ENCODE results near the gene CHST8. TPM values are rescaled to one million over a fixed set of nuclear protein-coding genes. Genes with fewer than 3 reads are reported as not detected.

The CHST8 gene
- total and polyA plus RNA-seq, 2 of the 13 experiments (the other 11 are each of a cell fraction or from before 2014, with no cell fraction given), result not detected

DNA sequence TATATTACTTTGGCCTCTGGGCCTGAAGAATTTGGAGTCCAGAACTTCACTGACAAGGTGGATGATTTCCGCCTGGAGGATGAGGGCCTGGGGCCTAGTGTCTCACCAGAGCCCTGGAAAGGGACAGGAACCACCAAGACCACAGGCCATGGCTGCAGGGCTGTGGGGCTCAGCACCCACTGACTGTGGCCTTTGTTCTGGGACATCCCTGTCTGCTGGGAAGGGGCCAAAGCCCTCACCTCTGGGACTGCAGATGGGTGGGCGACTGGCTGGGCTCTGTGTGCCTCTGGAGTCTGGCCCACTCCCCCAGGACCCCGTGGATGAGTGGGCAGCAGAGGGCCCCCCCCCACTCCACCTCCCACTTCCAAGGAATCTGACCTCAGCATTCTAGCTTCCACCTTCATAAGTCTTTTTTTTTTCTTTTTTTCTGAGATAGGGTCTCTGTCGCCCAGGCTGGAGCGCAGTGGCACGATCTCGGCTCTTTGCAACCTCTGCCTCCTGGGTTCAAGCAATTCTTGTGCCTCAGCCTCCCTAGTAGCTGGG is 20.3 kb downstream of the CHST8 start:
- intact Hi-C loops (cut with micrococcal nuclease; ENCODE audit: unreplicated experiment), result no loop called here
- BruUV-seq (replicated peaks), result no TSS peak
- ATAC-seq, result no peak

More for the DNA sequence above, 20.3 kb downstream of the CHST8 start:
- in situ Hi-C loops (cut with HindIII; ENCODE audit: extremely low pct_ligation_motif_present, low pct_unique_long_range_greater_than_20kb), result no loop called here
- POLR2A ChIA-PET, result no interaction called here
- CTCF ChIA-PET (ENCODE audit: low intra/inter-chr PET ratio, low total read pairs), result no interaction called here
- H3K27ac ChIP-seq (ENCODE audit: extremely low read length, insufficient read depth, low read length), result no peak overlapping the region
- H3K36me3 ChIP-seq (replicated peaks in 1 of 2; ENCODE audit: control insufficient read depth in 1 of 2, insufficient read depth in 2 of 2, low read length in 2 of 2), result no peaks in the 10 kb centered on the region
- 51% methylated on average over 6 of the region's 7 CpGs for WGBS (ENCODE audit: low lambda C conversion rate)
- TF ChIP-seq U2AF1 (optimal IDR thresholded peaks at IDR 0.05; ENCODE audit: low read depth, low read length) (no peak), ZNF260 (CRISPR knock-in tag; IDR thresholded peaks at IDR 0.05; ENCODE audit: borderline replicate concordance, low read depth) (no peak), TBX3 (IDR thresholded peaks at IDR 0.05; ENCODE audit: borderline replicate concordance) (no peak), NFATC3 (CRISPR knock-in tag; IDR thresholded peaks at IDR 0.05) (no peak), FOXP4 (CRISPR knock-in tag; IDR thresholded peaks at IDR 0.05) (no peak), ZNF740 (CRISPR knock-in tag; IDR thresholded peaks at IDR 0.05) (no peak), EP300 (IDR thresholded peaks at IDR 0.05; ENCODE audit: low read depth in 2 of 2, low read length in 2 of 2) (no peak), EP300 (CRISPR knock-in tag; IDR thresholded peaks at IDR 0.05; ENCODE audit: borderline replicate concordance) (no peak), PCBP2 (optimal IDR thresholded peaks at IDR 0.05; ENCODE audit: low read depth, low read length, poor library complexity, severe bottlenecking) (no peak)
- TF ChIP-seq, protein P1, sequence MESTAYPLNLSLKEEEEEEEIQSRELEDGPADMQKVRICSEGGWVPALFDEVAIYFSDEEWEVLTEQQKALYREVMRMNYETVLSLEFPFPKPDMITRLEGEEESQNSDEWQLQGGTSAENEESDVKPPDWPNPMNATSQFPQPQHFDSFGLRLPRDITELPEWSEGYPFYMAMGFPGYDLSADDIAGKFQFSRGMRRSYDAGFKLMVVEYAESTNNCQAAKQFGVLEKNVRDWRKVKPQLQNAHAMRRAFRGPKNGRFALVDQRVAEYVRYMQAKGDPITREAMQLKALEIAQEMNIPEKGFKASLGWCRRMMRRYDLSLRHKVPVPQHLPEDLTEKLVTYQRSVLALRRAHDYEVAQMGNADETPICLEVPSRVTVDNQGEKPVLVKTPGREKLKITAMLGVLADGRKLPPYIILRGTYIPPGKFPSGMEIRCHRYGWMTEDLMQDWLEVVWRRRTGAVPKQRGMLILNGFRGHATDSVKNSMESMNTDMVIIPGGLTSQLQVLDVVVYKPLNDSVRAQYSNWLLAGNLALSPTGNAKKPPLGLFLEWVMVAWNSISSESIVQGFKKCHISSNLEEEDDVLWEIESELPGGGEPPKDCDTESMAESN (CRISPR knock-in tag; conservative IDR thresholded peaks at IDR 0.05), result no peak
- H3K4me2 ChIP-seq (ENCODE audit: low read depth, low read length), result no peak overlapping the region
- DNase-seq (ENCODE audit: low spot score) (no peak), FAIRE-seq (no peak)
- no peaks in the 10 kb centered on the region for H3K79me2 ChIP-seq (ENCODE audit: insufficient read depth, low read length)
- H3K4me3 ChIP-seq (replicated peaks in 1 of 3; ENCODE audit: insufficient read depth in 1 of 3, low read depth in 2 of 3, low read length in 3 of 3), result no peak overlapping the region
- peaks cover 1 to 11% of the 10 kb centered on the region in 2 experiments; a peak in 1 of 5 replicates for H3K27me3 ChIP-seq (ENCODE audit: control insufficient read depth in 1 of 2, insufficient read depth in 2 of 2, low read length in 2 of 2)
- H2AFZ ChIP-seq (ENCODE audit: low read length), result no peak overlapping the region
- H3K9ac ChIP-seq (ENCODE audit: insufficient read depth, low read depth, low read length), result no peak overlapping the region
- no peaks in the 10 kb centered on the region for H3K4me1 ChIP-seq (ENCODE audit: insufficient read depth, low read length)
- H3K9me3 ChIP-seq (ENCODE audit: low read length), result no peaks in the 10 kb centered on the region
- no peaks in the 10 kb centered on the region for H4K20me1 ChIP-seq (ENCODE audit: insufficient read depth, low read length)

All from HepG2 (cell line).